ENCODE data around the gene ODAM.

DNA sequence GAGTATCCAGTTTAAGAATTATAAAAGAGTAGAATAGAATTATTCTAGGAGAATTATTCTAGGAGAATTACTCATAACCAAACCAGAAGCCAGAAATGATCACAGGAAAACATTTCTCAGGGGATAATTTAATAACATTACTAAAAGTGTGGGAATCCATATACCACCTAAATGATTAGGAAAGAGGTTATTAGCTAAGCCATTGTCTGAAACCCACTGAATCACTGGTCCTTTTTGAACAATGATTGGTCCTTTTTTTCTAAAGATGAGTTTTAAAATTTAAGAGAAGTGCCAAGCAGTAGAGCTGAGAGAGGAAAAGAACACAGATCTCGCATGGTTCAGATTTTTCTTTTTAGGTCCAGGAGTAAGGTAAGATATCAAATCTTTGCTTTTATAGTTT is at the start of gene ODAM:
- TF ChIP-seq BHLHE40 (IDR thresholded peaks at IDR 0.05; ENCODE audit: borderline replicate concordance) (no peak), CTBP1 (IDR thresholded peaks at IDR 0.05; ENCODE audit: borderline replicate concordance) (no peak), SUZ12 (IDR thresholded peaks at IDR 0.05) (no peak), FOXM1 (IDR thresholded peaks at IDR 0.05; ENCODE audit: borderline replicate concordance) (no peak), FOXK2 (IDR thresholded peaks at IDR 0.05) (no peak), FOXA1 (IDR thresholded peaks at IDR 0.05) (no peak), NFRKB (IDR thresholded peaks at IDR 0.05) (no peak)
